Measurements from ENCODE around the gene S100PBP.

Gene S100PBP

GRCh38 chr1:32868806-32869455, 51.5 kb downstream of the S100PBP start:
- Histone ChIP-seq H3K4me3 (ENCODE audit: low read length) (no peak overlapping the region), H3K79me2 (ENCODE audit: low read length) (no peaks in the 10 kb centered on the region), H2AFZ (ENCODE audit: low read depth, low read length) (no peak overlapping the region), H3K4me1 (ENCODE audit: low read length) (peaks cover 10% of the 10 kb centered on the region), H3K36me3 (replicated peaks; ENCODE audit: low read depth, low read length) (no peaks in the 10 kb centered on the region), H3K27ac (ENCODE audit: low read length) (no peak overlapping the region), H4K20me1 (ENCODE audit: insufficient read depth, low read length) (no peaks in the 10 kb centered on the region), H3K9ac (ENCODE audit: low read length) (no peak overlapping the region), H3K27me3 (ENCODE audit: low read depth, low read length) (no peaks in the 10 kb centered on the region; the same call in 1 of the 2 replicates), H3K4me2 (ENCODE audit: low read length) (no peak overlapping the region), H3K9me3 (ENCODE audit: insufficient read depth, low read length) (no peaks in the 10 kb centered on the region)
- TF ChIP-seq CTCF (IDR thresholded peaks at IDR 0.05; ENCODE audit: low read depth, low read length) (no peak), EZH2phosphoT487 (IDR thresholded peaks at IDR 0.05; ENCODE audit: low read depth) (no peak)

GRCh38 chr1:32869923-32870614, 52.6 kb downstream of the S100PBP start:
- Histone ChIP-seq H3K4me2 (ENCODE audit: low read length) (no peak overlapping the region), H3K27ac (ENCODE audit: low read length) (no peak overlapping the region), H3K4me3 (ENCODE audit: low read length) (no peak overlapping the region), H3K4me1 (ENCODE audit: low read length) (peaks cover 4% of the 10 kb centered on the region), H4K20me1 (ENCODE audit: insufficient read depth, low read length) (no peaks in the 10 kb centered on the region), H3K9me3 (ENCODE audit: insufficient read depth, low read length) (no peaks in the 10 kb centered on the region), H3K9ac (ENCODE audit: low read length) (no peak overlapping the region), H3K79me2 (ENCODE audit: low read length) (no peaks in the 10 kb centered on the region), H2AFZ (ENCODE audit: low read depth, low read length) (no peak overlapping the region), H3K27me3 (ENCODE audit: low read depth, low read length) (no peaks in the 10 kb centered on the region; the same call in 1 of the 2 replicates), H3K36me3 (replicated peaks; ENCODE audit: low read depth, low read length) (no peaks in the 10 kb centered on the region)
- TF ChIP-seq EZH2phosphoT487 (IDR thresholded peaks at IDR 0.05; ENCODE audit: low read depth) (no peak), CTCF (IDR thresholded peaks at IDR 0.05; ENCODE audit: low read depth, low read length) (no peak)

DNA sequence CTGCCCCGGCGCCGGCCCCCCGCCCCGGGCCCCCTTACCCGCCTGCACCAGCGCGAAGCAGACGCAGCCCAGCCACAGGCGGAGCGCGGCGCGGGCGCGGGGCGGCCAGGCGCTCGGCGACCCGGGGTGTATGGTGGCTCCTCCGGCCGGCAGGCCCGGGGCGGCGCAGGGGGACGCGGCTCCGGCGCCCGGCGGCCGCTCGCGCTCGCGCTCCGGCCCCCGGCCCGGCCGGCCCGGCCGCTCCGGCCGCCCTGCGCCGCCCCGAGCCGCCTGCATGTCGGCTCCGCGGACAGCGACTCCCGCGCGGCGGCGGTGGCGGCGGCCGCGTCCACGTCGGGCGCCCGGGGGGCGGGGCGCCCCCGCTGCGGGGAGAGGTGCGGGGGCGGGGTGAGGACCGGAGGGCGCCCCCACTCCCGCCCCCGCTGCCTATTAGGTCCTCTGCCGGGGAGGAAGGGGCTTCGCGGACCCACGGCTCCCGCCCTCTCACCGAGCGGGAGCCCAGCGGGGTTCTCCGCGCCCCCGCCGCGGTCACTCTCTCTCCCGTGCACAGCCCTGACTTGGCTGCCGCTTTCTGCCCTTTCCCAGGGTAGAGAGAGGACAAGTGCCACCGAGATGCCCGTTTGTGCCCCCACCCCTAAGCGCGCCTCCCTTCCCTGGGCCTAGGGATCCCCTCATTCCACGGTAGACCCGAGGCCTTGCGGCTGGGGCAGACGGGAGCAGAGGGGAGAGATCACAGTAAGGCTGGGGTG, 53.3 kb downstream of the S100PBP start, which contains the start of gene FNDC5:
Gene FNDC5, minus strand, starts transcription at position 298 of the 749 bp plus-strand sequence.
- Histone ChIP-seq H3K4me3 (ENCODE audit: low read length) (no peak within 1 kb of the TSS), H4K20me1 (ENCODE audit: insufficient read depth, low read length) (no peaks in the 10 kb centered on the region), H3K9ac (ENCODE audit: low read length) (no peak within 1 kb of the TSS), H3K27me3 (ENCODE audit: low read depth, low read length) (no peaks in the 10 kb centered on the region; the same call in 1 of the 2 replicates), H3K4me2 (ENCODE audit: low read length) (no peak within 1 kb of the TSS), H3K27ac (ENCODE audit: low read length) (no peak within 1 kb of the TSS), H2AFZ (ENCODE audit: low read depth, low read length) (no peak within 1 kb of the TSS), H3K9me3 (ENCODE audit: insufficient read depth, low read length) (no peaks in the 10 kb centered on the region), H3K79me2 (ENCODE audit: low read length) (no peaks in the 10 kb centered on the region), H3K36me3 (replicated peaks; ENCODE audit: low read depth, low read length) (no peaks in the 10 kb centered on the region), H3K4me1 (ENCODE audit: low read length) (peaks cover 11% of the 10 kb centered on the region)
- TF ChIP-seq EZH2phosphoT487 (IDR thresholded peaks at IDR 0.05; ENCODE audit: low read depth) (no peak), CTCF (IDR thresholded peaks at IDR 0.05; ENCODE audit: low read depth, low read length) (no peak)

Data from OCI-LY3 (cell line).